K562 (cell line): Measurements from ENCODE around the gene RAB6A.

Experiments used
- ATF2 ChIP-seq: sonication (generic); formaldehyde crosslinking; IDR thresholded peaks from 2 replicates; pipeline ENCODE4 v1.8.1; 2022; ENCODE audit warnings: missing genetic modification reagents
- ETV1 ChIP-seq: fragments of 450-650 bp; conservative IDR thresholded peaks from 2 replicates; pipeline ENCODE4 v1.6.1; 2016; ENCODE audit warnings: missing genetic modification characterization, control low read depth, low read depth, missing compliant biosample characterization
- EZH2 ChIP-seq: IDR thresholded peaks from 2 replicates; pipeline ENCODE4 v1.6.1; 2012; ENCODE audit warnings: low read depth, mild to moderate bottlenecking, inconsistent platforms, low read length, borderline replicate concordance
- ILF3 ChIP-seq: fragments of 450-650 bp; IDR thresholded peaks from 2 replicates; pipeline ENCODE4 v1.6.1; 2018; ENCODE audit warnings: antibody characterized with exemption, mild to moderate bottlenecking, moderate library complexity, borderline replicate concordance
- KAT7 ChIP-seq: sonication (generic); formaldehyde crosslinking; IDR thresholded peaks from 2 replicates; pipeline ENCODE4 v1.8.0; 2022; ENCODE audit warnings: missing genetic modification reagents, mild to moderate bottlenecking, borderline replicate concordance
- LEF1 ChIP-seq: fragments of 450-650 bp; IDR thresholded peaks from 2 replicates; pipeline ENCODE4 v1.6.1; 2016; ENCODE audit warnings: mild to moderate bottlenecking
- POLR2A ChIP-seq: fragments of 450-650 bp; conservative IDR thresholded peaks from 2 replicates; pipeline ENCODE4 v1.6.1; 2016
- POLR2AphosphoS5 ChIP-seq: IDR thresholded peaks from 2 replicates; pipeline ENCODE4 v1.6.1; 2011; ENCODE audit warnings: mild to moderate bottlenecking, low read depth, low read length, moderate library complexity; ENCODE audit not compliant: control insufficient read depth, insufficient read depth
- STAG1 ChIP-seq: sonication (generic); formaldehyde crosslinking; IDR thresholded peaks from 2 replicates; pipeline ENCODE4 v1.5.0; 2020; ENCODE audit warnings: missing genetic modification reagents, borderline replicate concordance
- TAF1 ChIP-seq: IDR thresholded peaks from 2 replicates; pipeline ENCODE4 v1.6.1; 2011; ENCODE audit warnings: mild to moderate bottlenecking, low read length, moderate library complexity; ENCODE audit not compliant: insufficient read depth, control insufficient read depth, severe bottlenecking; ENCODE audit errors: extremely low read depth
- TOE1 ChIP-seq, 2 experiments: fragments of 450-650 bp in 1 of 2; sonication (generic) in 1 of 2; formaldehyde crosslinking in 1 of 2; IDR thresholded peaks; 2 replicates each; pipeline versions ENCODE4 v1.7.1 to v1.8.0; 2016 to 2022; ENCODE audit warnings: borderline replicate concordance in 2 of 2, mild to moderate bottlenecking in 2 of 2, antibody characterized with exemption in 1 of 2, inconsistent platforms in 1 of 2, low read depth in 1 of 2, missing genetic modification reagents in 1 of 2, moderate library complexity in 1 of 2
- TF ChIP-seq, protein P1 (sequence below), 2 experiments: fragments of 450-650 bp in 1 of 2; sonication (generic) in 1 of 2; formaldehyde crosslinking in 1 of 2; IDR thresholded peaks in 1 of 2; conservative IDR thresholded peaks in 1 of 2; 2 replicates each; pipeline versions ENCODE4 v1.6.1 to v1.8.1; 2016 to 2023; ENCODE audit warnings: mild to moderate bottlenecking in 2 of 2, moderate library complexity in 2 of 2, inconsistent platforms in 1 of 2, missing genetic modification reagents in 1 of 2
- TF ChIP-seq, protein P2 (sequence below), 3 experiments: IDR thresholded peaks in 2 of 3; conservative IDR thresholded peaks in 1 of 3; 2 replicates each; pipeline ENCODE4 v1.5.1; 2011 to 2012; ENCODE audit warnings: low read length in 3 of 3, mild to moderate bottlenecking in 3 of 3, control low read depth in 2 of 3, improper control_type of control experiment in 1 of 3, inconsistent platforms in 1 of 3, low read depth in 1 of 3, mixed read lengths in 1 of 3, moderate library complexity in 1 of 3; ENCODE audit not compliant: insufficient read depth in 2 of 3

- TF ChIP-seq ETV1 = no peak
- TF ChIP-seq ATF2 = no peak
- 0 out of 2 replicates have a peak, but pooled peaks have one; percentile 6 for TF ChIP-seq STAG1
- TF ChIP-seq ILF3 = no peak
- no peak for TF ChIP-seq TAF1
- TF ChIP-seq, protein P1, sequence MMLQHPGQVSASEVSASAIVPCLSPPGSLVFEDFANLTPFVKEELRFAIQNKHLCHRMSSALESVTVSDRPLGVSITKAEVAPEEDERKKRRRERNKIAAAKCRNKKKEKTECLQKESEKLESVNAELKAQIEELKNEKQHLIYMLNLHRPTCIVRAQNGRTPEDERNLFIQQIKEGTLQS (IDR thresholded peaks at IDR 0.05) = no peak
- TF ChIP-seq, protein P1 (CRISPR knock-in tag; conservative IDR thresholded peaks at IDR 0.05) = no peak
- no peak for TF ChIP-seq TOE1 (IDR thresholded peaks at IDR 0.05; ENCODE audit: borderline replicate concordance)
- TF ChIP-seq TOE1 (CRISPR knock-in tag; IDR thresholded peaks at IDR 0.05; ENCODE audit: borderline replicate concordance, low read depth) = no peak
- no peak for TF ChIP-seq EZH2
- no peak for TF ChIP-seq LEF1
- TF ChIP-seq POLR2AphosphoS5 = no peak
- TF ChIP-seq, protein P2, sequence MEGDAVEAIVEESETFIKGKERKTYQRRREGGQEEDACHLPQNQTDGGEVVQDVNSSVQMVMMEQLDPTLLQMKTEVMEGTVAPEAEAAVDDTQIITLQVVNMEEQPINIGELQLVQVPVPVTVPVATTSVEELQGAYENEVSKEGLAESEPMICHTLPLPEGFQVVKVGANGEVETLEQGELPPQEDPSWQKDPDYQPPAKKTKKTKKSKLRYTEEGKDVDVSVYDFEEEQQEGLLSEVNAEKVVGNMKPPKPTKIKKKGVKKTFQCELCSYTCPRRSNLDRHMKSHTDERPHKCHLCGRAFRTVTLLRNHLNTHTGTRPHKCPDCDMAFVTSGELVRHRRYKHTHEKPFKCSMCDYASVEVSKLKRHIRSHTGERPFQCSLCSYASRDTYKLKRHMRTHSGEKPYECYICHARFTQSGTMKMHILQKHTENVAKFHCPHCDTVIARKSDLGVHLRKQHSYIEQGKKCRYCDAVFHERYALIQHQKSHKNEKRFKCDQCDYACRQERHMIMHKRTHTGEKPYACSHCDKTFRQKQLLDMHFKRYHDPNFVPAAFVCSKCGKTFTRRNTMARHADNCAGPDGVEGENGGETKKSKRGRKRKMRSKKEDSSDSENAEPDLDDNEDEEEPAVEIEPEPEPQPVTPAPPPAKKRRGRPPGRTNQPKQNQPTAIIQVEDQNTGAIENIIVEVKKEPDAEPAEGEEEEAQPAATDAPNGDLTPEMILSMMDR (IDR thresholded peaks at IDR 0.05 in 2 of 3, conservative IDR thresholded peaks at IDR 0.05 in 1 of 3; ENCODE audit: insufficient read depth in 2 of 3, low read depth in 1 of 3, low read length in 3 of 3) = peak; percentile 85 to 95 (median 91)
- TF ChIP-seq KAT7 (CRISPR knock-in tag) = no peak
- no peak for TF ChIP-seq POLR2A
These were observed 135.1 kb downstream of the RAB6A start for GRCh38 chr11:73625696-73626318.
